ENCODE measurements around the gene RTL1. TPM values are rescaled to one million over a fixed set of nuclear protein-coding genes. Genes with fewer than 3 reads are reported as not detected.

Gene RTL1
- polyA plus RNA-seq, 3 donors = 0.04 to 0.15 (median 0.05) TPM

- no peak for DNase-seq (ENCODE audit: extremely low read depth in 1 of 11, low read depth in 9 of 11, low spot score in 4 of 11)
Measured at GRCh38 chr14:100840286-100841065, 63.0 kb downstream of the RTL1 start.

- DNase-seq (ENCODE audit: extremely low read depth in 1 of 11, low read depth in 9 of 11, low spot score in 4 of 11) = no peak
Measured at GRCh38 chr14:100839681-100840111, 63.8 kb downstream of the RTL1 start.

- no peak for DNase-seq (ENCODE audit: extremely low read depth in 1 of 11, low read depth in 9 of 11, low spot score in 4 of 11)
Measured at GRCh38 chr14:100839315-100839585, 64.3 kb downstream of the RTL1 start.

GRCh38 chr14:100838493-100839314 lies 64.8 kb downstream of the RTL1 start:
- no peak for DNase-seq (ENCODE audit: extremely low read depth in 1 of 11, low read depth in 9 of 11, low spot score in 4 of 11)

- no peak for DNase-seq (ENCODE audit: extremely low read depth in 1 of 11, low read depth in 9 of 11, low spot score in 4 of 11)
Measured at GRCh38 chr14:100837805-100838350, 65.6 kb downstream of the RTL1 start.

- no peak for DNase-seq (ENCODE audit: extremely low read depth in 1 of 11, low read depth in 9 of 11, low spot score in 4 of 11)
Measured at GRCh38 chr14:100836941-100837804, 66.3 kb downstream of the RTL1 start.

GRCh38 chr14:100836311-100836805 lies 67.2 kb downstream of the RTL1 start:
- no peak for DNase-seq (ENCODE audit: extremely low read depth in 1 of 11, low read depth in 9 of 11, low spot score in 4 of 11)

- DNase-seq (ENCODE audit: extremely low read depth in 1 of 11, low read depth in 9 of 11, low spot score in 4 of 11) = no peak
Measured at GRCh38 chr14:100835548-100836310, 67.8 kb downstream of the RTL1 start.

- no peak for DNase-seq (ENCODE audit: extremely low read depth in 1 of 11, low read depth in 9 of 11, low spot score in 4 of 11)
Measured at GRCh38 chr14:100834794-100835547, 68.6 kb downstream of the RTL1 start.

- DNase-seq (ENCODE audit: extremely low read depth in 1 of 11, low read depth in 9 of 11, low spot score in 4 of 11) = no peak
Measured at GRCh38 chr14:100834082-100834793, 69.3 kb downstream of the RTL1 start.

GRCh38 chr14:100832311-100832960 lies 71.1 kb downstream of the RTL1 start:
- no peak for DNase-seq (ENCODE audit: extremely low read depth in 1 of 11, low read depth in 9 of 11, low spot score in 4 of 11)

- no peak for DNase-seq (ENCODE audit: extremely low read depth in 1 of 11, low read depth in 9 of 11, low spot score in 4 of 11)
Measured at GRCh38 chr14:100830681-100831080, 72.8 kb downstream of the RTL1 start.

Other genes starting within 250 kb of the RTL1 start
- gene DLK1, start 176.8 kb downstream of the RTL1 start, polyA plus RNA-seq (ENCODE audit: insufficient read length in 3 of 3) = 10 to 100 TPM in 1 of 3 donors, 1 to 10 TPM in 2; 5.2 to 13.9 (median 9.8) TPM
- gene MEG3, start 77.6 kb downstream of the RTL1 start, polyA plus RNA-seq (ENCODE audit: insufficient read length in 3 of 3) = 100 to 1,000 TPM; 138 to 309 (median 144) TPM